ENCODE results near the gene UQCRHL.

DNA sequence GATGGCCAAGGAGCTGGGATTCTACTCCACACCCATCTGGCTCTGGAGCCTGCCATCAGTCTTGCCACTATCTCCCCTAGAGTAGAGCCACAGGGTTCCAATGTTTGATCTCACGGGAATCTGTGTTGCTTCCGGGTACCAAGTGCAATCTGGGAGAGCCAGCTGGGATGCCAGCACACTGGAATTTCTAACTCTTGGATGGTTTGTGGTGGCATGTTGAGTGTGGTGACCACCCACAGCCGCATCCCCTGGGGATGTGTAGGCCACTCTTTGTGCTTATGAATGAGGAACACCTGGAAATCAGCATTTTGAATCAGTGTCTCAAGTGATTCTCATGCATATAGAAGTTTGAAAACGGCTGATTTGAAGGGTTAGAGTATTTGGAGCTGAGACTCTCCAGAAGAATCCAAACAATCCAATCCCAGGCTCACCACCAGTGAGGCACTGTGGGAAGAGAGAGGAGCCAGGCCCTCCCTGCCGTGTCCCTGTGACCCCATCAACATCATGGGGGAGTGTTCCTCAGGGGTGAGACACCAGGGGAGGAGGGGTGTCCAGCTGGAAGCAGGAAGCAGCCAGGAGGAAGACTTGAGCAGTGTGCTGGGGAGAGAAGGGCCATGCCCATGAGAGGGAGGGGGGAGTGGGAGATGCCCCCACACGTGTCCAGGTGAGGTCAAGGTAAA, 35.5 kb downstream of the UQCRHL start:
- TF ChIP-seq, protein P1, sequence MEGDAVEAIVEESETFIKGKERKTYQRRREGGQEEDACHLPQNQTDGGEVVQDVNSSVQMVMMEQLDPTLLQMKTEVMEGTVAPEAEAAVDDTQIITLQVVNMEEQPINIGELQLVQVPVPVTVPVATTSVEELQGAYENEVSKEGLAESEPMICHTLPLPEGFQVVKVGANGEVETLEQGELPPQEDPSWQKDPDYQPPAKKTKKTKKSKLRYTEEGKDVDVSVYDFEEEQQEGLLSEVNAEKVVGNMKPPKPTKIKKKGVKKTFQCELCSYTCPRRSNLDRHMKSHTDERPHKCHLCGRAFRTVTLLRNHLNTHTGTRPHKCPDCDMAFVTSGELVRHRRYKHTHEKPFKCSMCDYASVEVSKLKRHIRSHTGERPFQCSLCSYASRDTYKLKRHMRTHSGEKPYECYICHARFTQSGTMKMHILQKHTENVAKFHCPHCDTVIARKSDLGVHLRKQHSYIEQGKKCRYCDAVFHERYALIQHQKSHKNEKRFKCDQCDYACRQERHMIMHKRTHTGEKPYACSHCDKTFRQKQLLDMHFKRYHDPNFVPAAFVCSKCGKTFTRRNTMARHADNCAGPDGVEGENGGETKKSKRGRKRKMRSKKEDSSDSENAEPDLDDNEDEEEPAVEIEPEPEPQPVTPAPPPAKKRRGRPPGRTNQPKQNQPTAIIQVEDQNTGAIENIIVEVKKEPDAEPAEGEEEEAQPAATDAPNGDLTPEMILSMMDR (conservative IDR thresholded peaks at IDR 0.05) = no peak
- no peak for TF ChIP-seq EZH2 (IDR thresholded peaks at IDR 0.05; ENCODE audit: low read depth)
